ENCODE data around the gene TNFRSF6B.

GRCh38 chr20:63745961-63746731 is 49.7 kb downstream of the TNFRSF6B start:
- TF ChIP-seq CTCF (conservative IDR thresholded peaks at IDR 0.05; ENCODE audit: low read length) (no peak), EZH2phosphoT487 (IDR thresholded peaks at IDR 0.05; ENCODE audit: borderline replicate concordance) (no peak)

Measured in Loucy (cell line).